Endothelial cell of umbilical vein (primary cell): ENCODE results near the gene NOTCH1. TPM values are rescaled to one million over a fixed set of nuclear protein-coding genes. Genes with fewer than 3 reads are reported as not detected.

Experiments
- BruUV-seq: library from RNA; stranded (reverse); fragments of 400-500 nt; replicated peaks from 2 replicates; lab custom pipeline; 2021; lab: Mats Ljungman, UMichigan
- CTCF ChIA-PET: fragments of 300-600, 350-600 bp; sonication (Branson Sonifier 250); formaldehyde crosslinking; loops from one replicate; lab custom pipeline; 2021; ENCODE audit warnings: antibody characterized with exemption, inconsistent platforms; lab: Charles Lee
- POLR2A ChIA-PET: fragments of 300-600, 350-600 bp; sonication (Branson Sonifier 250); formaldehyde crosslinking; loops from one replicate; lab custom pipeline; 2021; ENCODE audit warnings: antibody characterized with exemption, inconsistent platforms; lab: Charles Lee
- DNase-seq: peaks from one replicate; pipeline ENCODE4 v3.0.0-alpha.2; 2011; ENCODE audit warnings: low read depth, low spot score
- FAIRE-seq: peaks from 2 replicates; lab custom pipeline; 2011; peaks lifted over from hg19 to GRCh38; lab: Jason Lieb, UNC
- H2AFZ ChIP-seq: 2 replicates; pipeline ENCODE4 v1.6.0; 2012; ENCODE audit warnings: low read depth, low read length, control low read depth, inconsistent platforms
- H3K27ac ChIP-seq: 2 replicates; pipeline ENCODE4 v1.5.1; 2011; ENCODE audit warnings: low read depth, mild to moderate bottlenecking, control low read depth, low read length, moderate library complexity; ENCODE audit not compliant: insufficient read depth
- H3K27me3 ChIP-seq, 2 experiments: 2 replicates each; pipeline versions ENCODE4 v1.6.0 to v1.6.1; 2011; ENCODE audit warnings: low read length in 2 of 2, mixed read lengths in 1 of 2; ENCODE audit not compliant: control insufficient read depth in 2 of 2, insufficient read depth in 2 of 2
- H3K36me3 ChIP-seq, 2 experiments: 2 replicates in 1 of 2; 3 replicates in 1 of 2; pipeline ENCODE4 v1.5.1; 2011; ENCODE audit warnings: low read length in 2 of 2, mild to moderate bottlenecking in 1 of 2, moderate library complexity in 1 of 2; ENCODE audit not compliant: control insufficient read depth in 2 of 2, insufficient read depth in 2 of 2; ENCODE audit errors: extremely low read depth in 1 of 2
- H3K4me1 ChIP-seq: 3 replicates; pipeline ENCODE4 v1.5.1; 2011; ENCODE audit warnings: mild to moderate bottlenecking, low read length; ENCODE audit not compliant: control insufficient read depth, insufficient read depth; ENCODE audit errors: extremely low read depth
- H3K4me2 ChIP-seq: 2 replicates; pipeline ENCODE4 v1.6.1; 2011; ENCODE audit warnings: low read length, control low read depth, mixed read lengths; ENCODE audit not compliant: insufficient read depth
- H3K4me3 ChIP-seq, 3 experiments: fragments of 200-600 bp in 1 of 3; sonication (generic), shearing (Covaris generic) in 1 of 3; replicated peaks in 1 of 3; 2 replicates each; pipeline ENCODE4 v1.5.1; 2011 to 2016; ENCODE audit warnings: control low read depth in 3 of 3, low read length in 3 of 3, mild to moderate bottlenecking in 2 of 3, inconsistent platforms in 1 of 3, low read depth in 1 of 3, moderate library complexity in 1 of 3; ENCODE audit not compliant: insufficient read depth in 1 of 3
- H3K79me2 ChIP-seq: 2 replicates; pipeline ENCODE4 v1.6.0; 2012; ENCODE audit warnings: low read length, inconsistent platforms; ENCODE audit not compliant: control insufficient read depth, insufficient read depth
- H3K9ac ChIP-seq: replicated peaks from 2 replicates; pipeline ENCODE3; 2011; ENCODE audit warnings: low read length, control low read depth; ENCODE audit not compliant: insufficient read depth; ENCODE audit errors: extremely low read depth
- H3K9me1 ChIP-seq: replicated peaks from 3 replicates; pipeline ENCODE4 v1.6.0; 2011; ENCODE audit warnings: mild to moderate bottlenecking, low read length; ENCODE audit not compliant: control insufficient read depth, insufficient read depth; ENCODE audit errors: extremely low read depth
- H3K9me3 ChIP-seq: replicated peaks from 2 replicates; pipeline ENCODE4 v1.5.1; 2012; ENCODE audit warnings: low read length, inconsistent platforms; ENCODE audit not compliant: control insufficient read depth, insufficient read depth
- H4K20me1 ChIP-seq: replicated peaks from 2 replicates; pipeline ENCODE3; 2011; ENCODE audit warnings: mild to moderate bottlenecking, low read length; ENCODE audit not compliant: control insufficient read depth, insufficient read depth; ENCODE audit errors: extremely low read depth
- EZH2 ChIP-seq: IDR thresholded peaks from 2 replicates; pipeline ENCODE4 v1.6.1; 2012; ENCODE audit warnings: borderline replicate concordance, low read depth, mild to moderate bottlenecking, moderate library complexity, low read length, inconsistent platforms; ENCODE audit not compliant: severe bottlenecking
- FOS ChIP-seq: IDR thresholded peaks from 2 replicates; pipeline ENCODE4 v1.6.1; 2011; ENCODE audit warnings: mild to moderate bottlenecking, low read length, moderate library complexity, borderline replicate concordance; ENCODE audit not compliant: insufficient read depth
- GATA2 ChIP-seq: IDR thresholded peaks from 2 replicates; pipeline ENCODE4 v1.7.0; 2011; ENCODE audit warnings: low read depth, mild to moderate bottlenecking, moderate library complexity, mixed read lengths, low read length; ENCODE audit not compliant: insufficient read length, insufficient read depth
- JUN ChIP-seq: IDR thresholded peaks from 2 replicates; pipeline ENCODE4 v1.6.1; 2011; ENCODE audit warnings: borderline replicate concordance, low read depth; ENCODE audit not compliant: insufficient read length, insufficient read depth
- MYC ChIP-seq: IDR thresholded peaks from one replicate; pipeline ENCODE4 v1.6.1; 2011; ENCODE audit warnings: mild to moderate bottlenecking, low read depth, low read length
- POLR2A ChIP-seq: IDR thresholded peaks from 2 replicates; pipeline ENCODE4 v1.6.1; 2012; ENCODE audit warnings: low read depth, mild to moderate bottlenecking, control low read depth, low read length
- POLR2AphosphoS5 ChIP-seq: IDR thresholded peaks from 2 replicates; pipeline ENCODE4 v1.6.1; 2012; ENCODE audit warnings: low read depth, mild to moderate bottlenecking, control low read depth, low read length, moderate library complexity; ENCODE audit not compliant: insufficient read depth
- dilution Hi-C: fragments of 300-500 bp; cut with MboI; formaldehyde crosslinking; loops from one replicate; pipeline ENCODE4 v1.15.0; 2019; ENCODE audit warnings: low sequenced_read_pairs; ENCODE audit not compliant: extremely low pct_ligation_motif_present
- intact Hi-C: fragments of 100-400 bp; cut with micrococcal nuclease; formaldehyde crosslinking; loops from one replicate; pipeline ENCODE4 v1.10.0; 2022
- polyA plus RNA-seq, 4 experiments: library from polyadenylated mRNA; depleted of rRNA in 3 of 4; stranded (reverse) in 3 of 4; unstranded in 1 of 4; fragments of >200 nt; gene quantifications; 2 replicates each; pipeline versions ENCODE4 v1.2.1 to v1.2.3, GENCODE V29; 2011 to 2012; ENCODE audit warnings: missing spikeins in 1 of 4
- total RNA-seq: library from RNA; stranded (reverse); gene quantifications from 2 replicates; pipeline ENCODE4 v1.2.3, GENCODE V29; 2021
- TF ChIP-seq, protein P1 (sequence below): IDR thresholded peaks from 2 replicates; pipeline ENCODE4 v1.6.1; 2011; ENCODE audit not compliant: insufficient read depth, insufficient read length
- TF ChIP-seq, protein P2 (sequence below), 2 donors: IDR thresholded peaks; 1 replicate in 1 of 2; 2 replicates in 1 of 2; pipeline ENCODE4 v1.5.1; 2011; ENCODE audit warnings: low read length in 2 of 2, mild to moderate bottlenecking in 2 of 2, moderate library complexity in 2 of 2, control low read depth in 1 of 2, inconsistent platforms in 1 of 2, low read depth in 1 of 2; ENCODE audit not compliant: insufficient read depth in 1 of 2; ENCODE audit errors: extremely low read depth in 1 of 2

NOTCH1 gene
- total and polyA plus RNA-seq, 2 donors (not counting 3 experiments of a cell fraction or from before 2014, with no cell fraction given), result 31.7 to 153 TPM

DNA sequence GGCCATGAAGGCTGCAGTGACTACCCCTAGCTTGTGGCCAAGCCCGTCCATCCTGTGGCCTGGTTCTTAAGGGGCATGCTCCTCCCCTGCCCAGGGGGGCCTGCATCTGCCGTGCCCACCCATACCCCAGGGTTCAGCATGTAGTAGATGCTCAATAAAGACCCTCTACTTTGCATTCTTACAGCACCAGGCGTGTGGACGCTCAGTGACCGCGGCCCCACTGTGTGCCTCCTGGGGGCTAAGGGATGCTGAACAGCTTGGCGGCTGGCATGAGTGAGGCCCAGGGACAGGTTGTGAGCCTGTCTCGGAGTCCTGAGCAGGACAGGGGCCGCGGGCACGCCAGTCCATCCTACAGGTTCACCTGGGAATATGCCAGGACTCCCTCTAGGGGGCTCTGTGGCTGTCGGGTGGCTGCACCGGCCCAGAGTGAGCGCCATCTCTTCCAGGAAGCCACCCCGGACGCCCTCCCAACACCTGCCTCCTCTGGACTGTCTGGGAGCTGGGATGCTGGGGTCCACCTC is 9.1 kb downstream of the NOTCH1 start:
- Histone ChIP-seq H3K79me2 (peaks cover 84% of the 10 kb centered on the region), H3K4me1 (peaks cover 59% of the 10 kb centered on the region), H3K27me3 (no peaks in the 10 kb centered on the region), H4K20me1 (no peaks in the 10 kb centered on the region), H3K36me3 (peaks cover 0 to 43% of the 10 kb centered on the region in 2 experiments), H3K4me3 (no peak overlapping the region), H3K9me1 (no peaks in the 10 kb centered on the region), H3K9ac (no peak overlapping the region), H3K9me3 (no peaks in the 10 kb centered on the region), H3K4me2 (no peak overlapping the region), H2AFZ (no peak overlapping the region), H3K27ac (no peak overlapping the region)
- ChIA-PET CTCF (interaction anchor here (1.1 kb wide), 1 partner anchor 89 kb away, joined by 3 read pairs; no protein-coding TSS in a partner anchor), POLR2A (no interaction called here)
- intact Hi-C loops (no loop called here), dilution Hi-C loops (no loop called here)
- TF ChIP-seq POLR2AphosphoS5, result no peak
- no peak for TF ChIP-seq POLR2A
- TF ChIP-seq GATA2, result no peak
- no peak for TF ChIP-seq FOS
- no peak for TF ChIP-seq EZH2
- TF ChIP-seq, protein P1, sequence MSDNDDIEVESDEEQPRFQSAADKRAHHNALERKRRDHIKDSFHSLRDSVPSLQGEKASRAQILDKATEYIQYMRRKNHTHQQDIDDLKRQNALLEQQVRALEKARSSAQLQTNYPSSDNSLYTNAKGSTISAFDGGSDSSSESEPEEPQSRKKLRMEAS, result no peak
- TF ChIP-seq MYC, result no peak
- TF ChIP-seq JUN, result no peak
- TF ChIP-seq, protein P2, sequence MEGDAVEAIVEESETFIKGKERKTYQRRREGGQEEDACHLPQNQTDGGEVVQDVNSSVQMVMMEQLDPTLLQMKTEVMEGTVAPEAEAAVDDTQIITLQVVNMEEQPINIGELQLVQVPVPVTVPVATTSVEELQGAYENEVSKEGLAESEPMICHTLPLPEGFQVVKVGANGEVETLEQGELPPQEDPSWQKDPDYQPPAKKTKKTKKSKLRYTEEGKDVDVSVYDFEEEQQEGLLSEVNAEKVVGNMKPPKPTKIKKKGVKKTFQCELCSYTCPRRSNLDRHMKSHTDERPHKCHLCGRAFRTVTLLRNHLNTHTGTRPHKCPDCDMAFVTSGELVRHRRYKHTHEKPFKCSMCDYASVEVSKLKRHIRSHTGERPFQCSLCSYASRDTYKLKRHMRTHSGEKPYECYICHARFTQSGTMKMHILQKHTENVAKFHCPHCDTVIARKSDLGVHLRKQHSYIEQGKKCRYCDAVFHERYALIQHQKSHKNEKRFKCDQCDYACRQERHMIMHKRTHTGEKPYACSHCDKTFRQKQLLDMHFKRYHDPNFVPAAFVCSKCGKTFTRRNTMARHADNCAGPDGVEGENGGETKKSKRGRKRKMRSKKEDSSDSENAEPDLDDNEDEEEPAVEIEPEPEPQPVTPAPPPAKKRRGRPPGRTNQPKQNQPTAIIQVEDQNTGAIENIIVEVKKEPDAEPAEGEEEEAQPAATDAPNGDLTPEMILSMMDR (IDR thresholded peaks at IDR 0.05; ENCODE audit: extremely low read depth in 1 of 2, insufficient read depth in 1 of 2, low read depth in 1 of 2, low read length in 2 of 2), result no peak
- FAIRE-seq (no peak), DNase-seq (no peak)
- no TSS peak for BruUV-seq
